ENCODE data around the gene PDRG1.

GRCh38 chr20:31981784-31982183 is 29.9 kb upstream of the PDRG1 start:
- TF ChIP-seq CTCF (IDR thresholded peaks at IDR 0.05), result no peak
- TF ChIP-seq POLR2A (IDR thresholded peaks at IDR 0.05), result no peak
- no peak for TF ChIP-seq EP300 (IDR thresholded peaks at IDR 0.05)

Data from ovary (tissue), 3 donors.